ENCODE data around the gene DUSP3.

Gene DUSP3

GRCh38 chr17:43823350-43824084 is 44.7 kb upstream of the DUSP3 start:
- Histone ChIP-seq H3K79me1 (replicated peaks; ENCODE audit: low read length, poor library complexity, severe bottlenecking) (peaks cover 7% of the 10 kb centered on the region), H2AK5ac (ENCODE audit: low read length, severe bottlenecking) (no peak overlapping the region), H3K9ac (ENCODE audit: low read length) (no peak overlapping the region), H2BK15ac (ENCODE audit: low read depth, poor library complexity, severe bottlenecking) (no peak overlapping the region), H3K14ac (ENCODE audit: low read length in 2 of 2) (no peak overlapping the region), H2BK120ac (ENCODE audit: low read depth, low read length) (no peak overlapping the region), H3K36me3 (ENCODE audit: control insufficient read depth in 1 of 2, insufficient read depth in 2 of 2, low read depth in 1 of 2, low read length in 2 of 2) (peaks cover 40 to 80% of the 10 kb centered on the region in 2 experiments), H3K4me1 (ENCODE audit: control insufficient read depth, insufficient read depth, low read depth, low read length) (no peaks in the 10 kb centered on the region), H3K4me3 (ENCODE audit: insufficient read depth in 1 of 2, low read depth in 1 of 2, low read length in 2 of 2) (no peak overlapping the region), H3K27ac (ENCODE audit: low read length, poor library complexity, severe bottlenecking) (no peak overlapping the region), H2BK12ac (ENCODE audit: low read length in 2 of 2) (no peak overlapping the region), H3K18ac (ENCODE audit: low read depth in 1 of 2, low read length in 2 of 2) (no peak overlapping the region), H3K4me2 (ENCODE audit: low read length, poor library complexity, severe bottlenecking) (no peak overlapping the region), H2BK5ac (ENCODE audit: low read depth, low read length, poor library complexity, severe bottlenecking) (no peak overlapping the region), H2AFZ (ENCODE audit: low read depth, low read length) (no peak overlapping the region), H3K27me3 (ENCODE audit: control insufficient read depth in 1 of 2, insufficient read depth in 1 of 2, low read length in 2 of 2) (no peaks in the 10 kb centered on the region), H3K4ac (ENCODE audit: low read depth in 1 of 2, low read length in 2 of 2) (no peak overlapping the region), H3K9me3 (ENCODE audit: control insufficient read depth, low read length) (no peaks in the 10 kb centered on the region), H4K8ac (ENCODE audit: low read length) (no peak overlapping the region), H3K23ac (ENCODE audit: low read length in 2 of 2) (no peak overlapping the region), H4K91ac (ENCODE audit: low read length) (no peak overlapping the region)
- no peak for DNase-seq
- WGBS: 96% methylated on average over 7 of the region's 10 CpGs

GRCh38 chr17:43822570-43823190 is 43.9 kb upstream of the DUSP3 start:
- 90% methylated on average over 3 of the region's 5 CpGs for WGBS

GRCh38 chr17:43820759-43821158 is 42.0 kb upstream of the DUSP3 start:
- no peak overlapping the region for H2AFZ ChIP-seq (ENCODE audit: low read depth, low read length)
- no peak overlapping the region for H2BK12ac ChIP-seq (ENCODE audit: low read length in 2 of 2)
- H3K27me3 ChIP-seq (ENCODE audit: control insufficient read depth in 1 of 2, insufficient read depth in 1 of 2, low read length in 2 of 2): no peaks in the 10 kb centered on the region
- H4K91ac ChIP-seq (ENCODE audit: low read length): no peak overlapping the region
- H3K4me1 ChIP-seq (ENCODE audit: control insufficient read depth, insufficient read depth, low read depth, low read length): no peaks in the 10 kb centered on the region
- H2BK120ac ChIP-seq (ENCODE audit: low read depth, low read length): no peak overlapping the region
- H3K4me3 ChIP-seq (ENCODE audit: insufficient read depth in 1 of 2, low read depth in 1 of 2, low read length in 2 of 2): no peak overlapping the region
- 93% methylated on average over 14 of the region's 14 CpGs for WGBS
- H3K9me3 ChIP-seq (ENCODE audit: control insufficient read depth, low read length): no peaks in the 10 kb centered on the region
- no peak for DNase-seq
- no peak overlapping the region for H3K4me2 ChIP-seq (ENCODE audit: low read length, poor library complexity, severe bottlenecking)
- no peak overlapping the region for H4K8ac ChIP-seq (ENCODE audit: low read length)
- H2BK5ac ChIP-seq (ENCODE audit: low read depth, low read length, poor library complexity, severe bottlenecking): no peak overlapping the region
- no peak overlapping the region for H3K9ac ChIP-seq (ENCODE audit: low read length)
- no peak overlapping the region for H3K23ac ChIP-seq (ENCODE audit: low read length in 2 of 2)
- peaks cover 7% of the 10 kb centered on the region for H3K79me1 ChIP-seq (replicated peaks; ENCODE audit: low read length, poor library complexity, severe bottlenecking)
- H3K36me3 ChIP-seq (ENCODE audit: control insufficient read depth in 1 of 2, insufficient read depth in 2 of 2, low read depth in 1 of 2, low read length in 2 of 2): peaks cover 47 to 83% of the 10 kb centered on the region in 2 experiments
- no peak overlapping the region for H3K4ac ChIP-seq (ENCODE audit: low read depth in 1 of 2, low read length in 2 of 2)
- no peak overlapping the region for H2BK15ac ChIP-seq (ENCODE audit: low read depth, poor library complexity, severe bottlenecking)
- no peak overlapping the region for H3K27ac ChIP-seq (ENCODE audit: low read length, poor library complexity, severe bottlenecking)
- no peak overlapping the region for H2AK5ac ChIP-seq (ENCODE audit: low read length, severe bottlenecking)
- H3K14ac ChIP-seq (ENCODE audit: low read length in 2 of 2): no peak overlapping the region
- H3K18ac ChIP-seq (ENCODE audit: low read depth in 1 of 2, low read length in 2 of 2): no peak overlapping the region

More at GRCh38 chr17:43822570-43823190, 43.9 kb upstream of the DUSP3 start:
- Histone ChIP-seq H3K14ac (ENCODE audit: low read length in 2 of 2) (no peak overlapping the region), H3K18ac (ENCODE audit: low read depth in 1 of 2, low read length in 2 of 2) (no peak overlapping the region), H3K4ac (ENCODE audit: low read depth in 1 of 2, low read length in 2 of 2) (no peak overlapping the region), H3K23ac (ENCODE audit: low read length in 2 of 2) (no peak overlapping the region), H3K4me3 (ENCODE audit: insufficient read depth in 1 of 2, low read depth in 1 of 2, low read length in 2 of 2) (no peak overlapping the region), H3K4me1 (ENCODE audit: control insufficient read depth, insufficient read depth, low read depth, low read length) (no peaks in the 10 kb centered on the region), H2BK15ac (ENCODE audit: low read depth, poor library complexity, severe bottlenecking) (no peak overlapping the region), H2BK5ac (ENCODE audit: low read depth, low read length, poor library complexity, severe bottlenecking) (no peak overlapping the region), H3K9me3 (ENCODE audit: control insufficient read depth, low read length) (no peaks in the 10 kb centered on the region), H4K8ac (ENCODE audit: low read length) (no peak overlapping the region), H3K79me1 (replicated peaks; ENCODE audit: low read length, poor library complexity, severe bottlenecking) (peaks cover 7% of the 10 kb centered on the region), H2BK12ac (ENCODE audit: low read length in 2 of 2) (no peak overlapping the region), H2BK120ac (ENCODE audit: low read depth, low read length) (no peak overlapping the region), H3K27ac (ENCODE audit: low read length, poor library complexity, severe bottlenecking) (no peak overlapping the region), H3K4me2 (ENCODE audit: low read length, poor library complexity, severe bottlenecking) (no peak overlapping the region), H2AK5ac (ENCODE audit: low read length, severe bottlenecking) (no peak overlapping the region), H4K91ac (ENCODE audit: low read length) (no peak overlapping the region), H3K27me3 (ENCODE audit: control insufficient read depth in 1 of 2, insufficient read depth in 1 of 2, low read length in 2 of 2) (no peaks in the 10 kb centered on the region), H3K9ac (ENCODE audit: low read length) (no peak overlapping the region), H2AFZ (ENCODE audit: low read depth, low read length) (no peak overlapping the region), H3K36me3 (ENCODE audit: control insufficient read depth in 1 of 2, insufficient read depth in 2 of 2, low read depth in 1 of 2, low read length in 2 of 2) (peaks cover 42 to 78% of the 10 kb centered on the region in 2 experiments)
- DNase-seq: no peak

- Histone ChIP-seq H4K8ac (ENCODE audit: low read length) (no peak overlapping the region), H3K4ac (ENCODE audit: low read depth in 1 of 2, low read length in 2 of 2) (no peak overlapping the region), H3K79me1 (replicated peaks; ENCODE audit: low read length, poor library complexity, severe bottlenecking) (peaks cover 5% of the 10 kb centered on the region), H3K27me3 (ENCODE audit: control insufficient read depth in 1 of 2, insufficient read depth in 1 of 2, low read length in 2 of 2) (no peaks in the 10 kb centered on the region), H3K9me3 (ENCODE audit: control insufficient read depth, low read length) (no peaks in the 10 kb centered on the region), H2AK5ac (ENCODE audit: low read length, severe bottlenecking) (no peak overlapping the region), H2BK120ac (ENCODE audit: low read depth, low read length) (no peak overlapping the region), H3K18ac (ENCODE audit: low read depth in 1 of 2, low read length in 2 of 2) (no peak overlapping the region), H4K91ac (ENCODE audit: low read length) (no peak overlapping the region), H2BK15ac (ENCODE audit: low read depth, poor library complexity, severe bottlenecking) (no peak overlapping the region), H3K23ac (ENCODE audit: low read length in 2 of 2) (no peak overlapping the region), H2BK5ac (ENCODE audit: low read depth, low read length, poor library complexity, severe bottlenecking) (no peak overlapping the region), H3K4me1 (ENCODE audit: control insufficient read depth, insufficient read depth, low read depth, low read length) (peaks cover 6% of the 10 kb centered on the region), H3K27ac (ENCODE audit: low read length, poor library complexity, severe bottlenecking) (no peak overlapping the region), H3K36me3 (ENCODE audit: control insufficient read depth in 1 of 2, insufficient read depth in 2 of 2, low read depth in 1 of 2, low read length in 2 of 2) (peaks cover 43 to 83% of the 10 kb centered on the region in 2 experiments), H2BK12ac (ENCODE audit: low read length in 2 of 2) (no peak overlapping the region), H3K4me2 (ENCODE audit: low read length, poor library complexity, severe bottlenecking) (no peak overlapping the region), H3K9ac (ENCODE audit: low read length) (no peak overlapping the region), H2AFZ (ENCODE audit: low read depth, low read length) (no peak overlapping the region), H3K14ac (ENCODE audit: low read length in 2 of 2) (no peak overlapping the region), H3K4me3 (ENCODE audit: insufficient read depth in 1 of 2, low read depth in 1 of 2, low read length in 2 of 2) (no peak overlapping the region)
- no peak for DNase-seq
- 100% methylated on average over 5 of the region's 5 CpGs for WGBS
Measured at GRCh38 chr17:43818966-43819365, 40.2 kb upstream of the DUSP3 start.

Measured in mesenchymal stem cell (in vitro differentiated cells and primary cell).